Renal cortex interstitium (tissue), 15 donors: ENCODE results near the gene CCL19. TPM values are rescaled to one million over a fixed set of nuclear protein-coding genes. Genes with fewer than 3 reads are reported as not detected.
"Not testable (repeated sequence)": the region's sequence is repeated elsewhere in the genome, so short reads cannot be mapped to it uniquely, and the experiment has no call there.

Source experiments
- DNase-seq, 11 donors: peaks; one replicate each; pipeline ENCODE4 v3.0.0-alpha.2; 2013; ENCODE audit warnings: low read depth in 9 of 11, low spot score in 4 of 11; ENCODE audit errors: extremely low read depth in 1 of 11
- long read RNA-seq, 16 experiments: transcript quantifications; one replicate each; lab custom pipeline, GENCODE V29; 2026
- polyA plus RNA-seq, 3 donors: library from polyadenylated mRNA; unstranded; fragments of 120-200 nt; gene quantifications; one replicate each; pipeline ENCODE4 v1.2.1, GENCODE V29; 2013; ENCODE audit not compliant: insufficient read length in 3 of 3

The CCL19 gene
- polyA plus RNA-seq, result not detected
- long read RNA-seq, donor 1, result 0 reads
- long read RNA-seq, donor 2, partial matches to known transcripts, result 0 of 1 reads
- long read RNA-seq, donor 2, other reads (novel, unspliced or antisense), result 0 of 1 reads
- long read RNA-seq, donor 3, result 0 reads
- long read RNA-seq, donor 4, result 0 reads
- long read RNA-seq, donor 5, result 0 reads
- long read RNA-seq, donor 6, result 0 reads
- long read RNA-seq, donor 7, result 0 reads
- long read RNA-seq, donor 8, result 0 reads
- long read RNA-seq, donor 9, result 0 reads
- long read RNA-seq, donor 10, partial matches to known transcripts, result 15 of 15 reads
- long read RNA-seq, donor 10, other reads (novel, unspliced or antisense), result 0 of 15 reads
- long read RNA-seq, donor 11, partial matches to known transcripts, result 0 of 1 reads
- long read RNA-seq, donor 11, other reads (novel, unspliced or antisense), result 0 of 1 reads
- long read RNA-seq, donor 12, result 0 reads
- long read RNA-seq, donor 13, result 0 reads
- long read RNA-seq, donor 14, result 0 reads
- long read RNA-seq, donor 15, result 0 reads
- long read RNA-seq, donor 16, result 0 reads

DNA sequence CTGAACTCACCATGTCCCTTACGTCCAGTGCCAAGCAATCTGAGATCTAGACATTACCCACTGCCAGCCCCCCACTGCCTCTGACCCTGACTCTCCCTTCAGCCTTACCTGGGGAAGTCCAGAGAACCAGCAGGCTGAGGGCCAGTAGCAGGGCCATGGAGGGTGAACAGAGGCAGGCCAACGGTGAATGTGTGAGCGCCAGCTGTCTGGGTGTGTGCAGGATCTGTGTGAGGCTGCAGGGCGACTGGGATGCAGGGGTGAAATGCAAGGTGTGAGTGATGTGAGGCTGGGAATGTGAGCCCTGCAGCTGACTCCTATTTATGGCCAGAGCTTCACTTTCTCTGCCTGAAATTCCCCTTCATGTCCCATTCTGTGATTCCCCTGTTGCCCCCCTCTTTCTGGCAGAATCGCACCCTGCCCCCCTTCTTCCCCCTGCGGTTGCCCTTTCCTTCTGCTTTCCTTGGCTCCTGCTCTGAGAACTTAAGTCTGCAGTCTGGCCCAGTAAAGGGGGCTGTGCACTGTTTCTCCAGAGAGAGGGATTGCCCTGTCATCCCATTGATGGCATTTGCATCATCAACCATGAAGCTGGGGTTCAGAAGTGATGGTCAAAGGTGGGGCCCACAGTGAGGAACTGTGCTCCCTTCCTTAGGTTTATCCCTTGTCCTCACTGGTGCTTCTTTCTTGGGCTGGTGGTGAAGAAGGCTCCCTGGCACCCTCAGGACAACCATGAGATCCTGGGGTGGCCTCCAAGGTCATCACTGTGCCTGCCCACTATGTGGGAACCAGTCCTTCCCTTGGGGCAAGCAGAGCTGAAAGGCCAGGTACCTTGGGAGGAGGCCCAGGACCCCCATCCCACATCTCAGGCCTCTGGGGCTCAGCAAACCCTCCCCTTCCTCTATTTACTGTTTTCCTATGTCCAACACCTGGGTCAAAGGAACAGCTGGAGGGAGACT lies at the start of gene CCL19:
TSS of gene CCL19 (minus strand) at position 294 of the 953 bp plus-strand sequence. CDS start at position 157, 137 bp downstream.
- no peak for DNase-seq

GRCh38 chr9:34740176-34740575 lies 49.1 kb upstream of the CCL19 start:
- DNase-seq, result not testable (repeated sequence)

GRCh38 chr9:34737677-34738260 lies 46.7 kb upstream of the CCL19 start:
- DNase-seq, result no peak

GRCh38 chr9:34734720-34735119 lies 43.6 kb upstream of the CCL19 start:
- no peak for DNase-seq

DNA sequence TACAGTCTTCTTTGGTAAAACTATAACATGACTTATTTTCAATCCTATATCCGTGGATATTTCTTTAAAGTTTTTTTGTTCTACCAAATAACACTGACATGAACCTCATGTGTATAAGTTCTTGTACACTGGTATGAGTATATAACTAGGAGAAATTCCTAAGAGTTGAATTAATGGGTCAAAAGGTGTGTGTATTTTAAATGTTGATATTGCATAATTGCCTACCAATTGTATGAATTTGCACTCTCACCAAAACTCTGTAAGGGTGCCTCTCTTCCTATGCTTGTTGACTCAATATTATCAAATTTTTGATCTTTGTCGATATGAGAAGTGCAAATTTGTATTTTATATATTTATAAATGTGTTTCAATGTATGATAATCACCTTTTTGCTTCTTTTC lies 41.8 kb upstream of the CCL19 start:
- no peak for DNase-seq

DNA sequence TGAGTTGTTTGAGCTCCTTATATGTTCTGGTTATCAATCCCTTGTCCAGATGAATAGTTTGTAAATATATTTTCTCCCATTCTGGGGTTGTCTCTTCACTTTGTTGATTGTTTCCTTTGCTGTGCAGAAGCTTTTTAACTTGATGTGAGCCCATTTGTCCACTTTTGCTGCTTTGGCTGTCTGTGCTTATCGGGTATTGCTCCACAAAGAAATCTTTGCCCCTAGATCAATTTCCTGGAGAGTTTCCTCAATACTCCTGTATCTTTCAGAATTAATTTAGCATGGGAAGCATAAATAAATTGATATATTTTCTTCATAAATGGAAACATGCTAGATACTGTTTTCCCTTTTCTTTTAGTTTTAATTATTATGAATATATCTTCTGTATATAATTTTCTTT lies 41.4 kb upstream of the CCL19 start:
- DNase-seq, result no peak

- no peak for DNase-seq
Observed at GRCh38 chr9:34723141-34723540, 32.1 kb upstream of the CCL19 start.

GRCh38 chr9:34719769-34720025 lies 28.6 kb upstream of the CCL19 start:
- DNase-seq, result not testable (repeated sequence)

- no peak for DNase-seq
Observed at GRCh38 chr9:34719021-34719768, 28.1 kb upstream of the CCL19 start.

DNA sequence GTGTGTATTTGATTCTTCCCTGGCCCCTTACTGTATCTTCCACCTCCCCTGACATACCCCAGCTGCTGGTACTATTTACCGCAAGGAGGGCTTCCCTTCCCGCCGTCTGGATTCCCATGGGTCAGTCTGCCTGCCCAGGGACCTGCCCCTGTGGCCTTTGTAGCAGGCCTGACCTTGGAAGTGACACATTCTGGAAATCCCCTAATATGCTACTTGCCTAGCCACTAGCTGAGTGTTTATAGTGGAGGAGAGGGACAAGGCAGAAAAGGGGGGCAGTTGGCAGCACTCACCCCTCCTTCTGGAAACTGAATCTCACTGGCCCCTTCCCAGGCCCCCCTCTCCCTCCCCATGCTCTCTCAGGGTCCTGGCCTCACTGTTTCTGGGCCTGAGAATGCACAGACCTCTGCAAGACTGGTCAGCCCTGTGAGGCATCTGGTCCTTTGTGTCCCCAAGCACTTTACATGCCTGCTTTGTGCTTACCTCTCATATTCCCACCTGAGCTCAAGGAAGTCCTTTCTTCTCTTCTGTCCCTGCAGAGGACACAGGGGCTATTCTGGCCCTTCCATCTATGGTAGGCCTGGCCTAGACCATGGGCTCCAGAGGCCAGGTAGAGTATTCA lies 27.0 kb upstream of the CCL19 start:
- DNase-seq, result no peak

- no peak for DNase-seq
Observed at GRCh38 chr9:34716711-34717110, 25.6 kb upstream of the CCL19 start.

- DNase-seq, result no peak
Observed at GRCh38 chr9:34715639-34716215, 24.7 kb upstream of the CCL19 start.

DNA sequence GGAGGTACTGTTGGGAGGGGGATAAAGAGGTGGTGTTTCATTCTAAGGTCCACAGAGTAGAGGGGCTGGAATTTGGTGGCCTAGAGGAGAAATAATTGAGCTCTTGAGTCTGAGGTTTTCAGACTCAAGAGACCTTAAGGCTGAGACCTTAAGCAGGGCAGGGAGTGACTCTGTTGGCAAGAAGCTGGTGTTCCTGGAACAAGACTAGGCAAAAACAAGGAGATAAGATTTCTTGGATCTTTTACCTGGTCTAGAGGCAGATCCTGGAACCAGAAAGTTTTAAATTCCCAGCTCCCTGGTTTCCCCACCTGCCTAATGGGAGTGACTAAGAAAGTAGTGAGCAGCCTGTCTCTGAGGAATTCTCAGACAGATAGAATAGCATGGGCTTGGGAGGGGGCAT lies 22.9 kb upstream of the CCL19 start:
- no peak for DNase-seq

- no peak for DNase-seq
Observed at GRCh38 chr9:34712140-34712539, 21.1 kb upstream of the CCL19 start.

- DNase-seq, result peak in 4 of 11 donors; percentile 24 to 55 (median 34)
Observed at GRCh38 chr9:34710023-34710422, 18.9 kb upstream of the CCL19 start, which contains the start of gene CCL21. TSS of gene CCL21 (minus strand) at chr9:34710136. CDS start at chr9:34710066, 70 bp downstream.

DNA sequence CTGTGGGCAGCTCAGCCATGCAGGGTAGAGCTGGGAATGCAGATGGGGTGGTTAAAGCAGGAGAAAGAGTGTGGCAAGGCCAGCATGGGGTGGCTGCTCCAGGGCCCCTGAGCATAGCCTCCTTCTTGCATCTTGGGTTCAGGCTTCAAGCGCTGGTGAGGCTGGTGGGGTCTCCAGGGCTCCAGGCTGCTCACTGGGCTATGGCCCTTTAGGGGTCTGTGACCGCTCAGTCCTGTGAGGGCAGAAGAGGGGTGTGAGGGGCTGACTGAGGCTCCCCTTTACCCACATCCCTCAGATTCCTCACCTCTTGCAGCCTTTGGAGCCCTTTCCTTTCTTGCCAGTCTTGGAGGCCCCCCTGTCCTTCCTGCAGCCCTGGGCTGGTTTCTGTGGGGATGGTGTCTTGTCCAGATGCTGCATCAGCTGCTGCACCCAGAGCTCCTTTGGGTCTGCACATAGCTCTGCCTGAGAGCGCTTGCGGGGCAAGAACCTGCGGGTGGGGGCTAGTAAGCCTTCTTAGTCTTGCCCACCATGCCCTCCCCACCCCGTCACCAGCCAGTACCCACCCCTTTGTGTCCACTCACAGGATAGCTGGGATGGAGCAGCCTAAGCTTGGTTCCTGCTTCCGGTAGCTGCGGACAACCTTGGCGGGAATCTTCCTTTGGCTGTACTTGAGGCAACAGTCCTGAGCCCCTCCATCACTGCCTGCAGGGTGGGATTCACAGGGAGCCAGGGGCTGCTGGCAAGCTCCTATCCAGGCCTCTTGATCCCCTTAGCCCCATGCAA lies 18.3 kb upstream of the CCL19 start:
- DNase-seq, result no peak

DNA sequence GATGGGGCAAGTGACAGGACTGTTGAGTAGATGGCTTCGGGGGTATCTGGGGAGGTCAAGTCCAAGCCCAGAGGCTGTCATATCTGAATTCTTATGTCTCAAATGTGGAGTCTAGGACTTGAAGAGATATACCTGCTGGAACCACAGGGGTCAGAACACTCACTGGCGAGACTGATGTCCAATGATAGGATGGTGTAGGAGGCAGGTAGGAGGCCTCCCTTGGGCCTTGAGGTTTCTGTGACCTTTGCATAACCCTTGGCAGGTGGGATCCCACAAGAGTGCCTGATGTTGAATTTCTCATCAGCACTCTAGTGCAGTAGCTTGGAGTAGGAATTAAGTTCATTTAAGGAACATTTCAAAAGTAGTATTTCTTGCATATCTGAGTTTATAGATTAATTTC lies 16.1 kb upstream of the CCL19 start:
- DNase-seq, result no peak
